ENCODE measurements around the gene VCAM1. TPM values are rescaled to one million over a fixed set of nuclear protein-coding genes. Genes with fewer than 3 reads are reported as not detected.
A peak's percentile ranks its signal among the peaks of the same experiment; 100 is the strongest.

Gene VCAM1
- total and polyA plus RNA-seq, 2 of the 4 experiments (the other 2 are of a cell fraction) = 10.1 to 21.1 TPM

GRCh38 chr1:100731309-100731708, 11.8 kb downstream of the VCAM1 start:
- no peak overlapping the region for H2BK120ac ChIP-seq (ENCODE audit: low read depth, low read length)
- H3K4me3 ChIP-seq (ENCODE audit: insufficient read depth, low read depth, low read length) = no peak overlapping the region
- H3K9me1 ChIP-seq (ENCODE audit: insufficient read depth, low read length) = peaks cover 2% of the 10 kb centered on the region; the same call in 1 of the 2 replicates
- no peak overlapping the region for H2AFZ ChIP-seq (replicated peaks; ENCODE audit: low read length, poor library complexity)
- H4K20me1 ChIP-seq (ENCODE audit: insufficient read depth, low read length) = no peaks in the 10 kb centered on the region
- no peak overlapping the region for H3K23ac ChIP-seq (ENCODE audit: low read depth, low read length)
- no peak overlapping the region for H3K14ac ChIP-seq (replicated peaks; ENCODE audit: low read depth, low read length)
- no peaks in the 10 kb centered on the region for H3K27me3 ChIP-seq (ENCODE audit: control insufficient read depth, insufficient read depth, low read length)
- H3K4ac ChIP-seq (ENCODE audit: low read depth, low read length) = no peak overlapping the region
- TF ChIP-seq RCOR1 (IDR thresholded peaks at IDR 0.05; ENCODE audit: insufficient replicate concordance, low read length) (no peak), CEBPB (IDR thresholded peaks at IDR 0.05; ENCODE audit: low read depth, low read length) (no peak), CTCF (conservative IDR thresholded peaks at IDR 0.05; ENCODE audit: low read depth, low read length) (no peak), POLR2A (IDR thresholded peaks at IDR 0.05; ENCODE audit: low read depth, low read length) (no peak), FOS (IDR thresholded peaks at IDR 0.05; ENCODE audit: low read depth, low read length) (no peak), RAD21 (IDR thresholded peaks at IDR 0.05; ENCODE audit: low read length) (no peak), SMC3 (IDR thresholded peaks at IDR 0.05; ENCODE audit: low read depth, low read length) (no peak)
- H3K4me1 ChIP-seq (ENCODE audit: control insufficient read depth, insufficient read depth, low read length) = peaks cover 3% of the 10 kb centered on the region
- no peak overlapping the region for H3K4me2 ChIP-seq (ENCODE audit: low read depth, low read length)
- in situ Hi-C loops (cut with MboI; ENCODE audit: low sequenced_read_pairs) (no loop called here), dilution Hi-C loops (cut with HindIII; ENCODE audit: low sequenced_read_pairs, unreplicated experiment) (no loop called here), intact Hi-C loops (cut with micrococcal nuclease) (no loop called here)
- H3K9ac ChIP-seq (ENCODE audit: low read depth, low read length) = no peak overlapping the region
- DNase-seq (no peak), ATAC-seq (ENCODE audit: low read depth) (no peak)
- CTCF ChIA-PET = interaction anchor here (0.7 kb wide), 1 partner anchor 166 kb away, joined by 3 read pairs; no protein-coding TSS in a partner anchor
- no peak overlapping the region for H3K27ac ChIP-seq (ENCODE audit: insufficient read depth, low read length)
- no peaks in the 10 kb centered on the region for H3K79me1 ChIP-seq (ENCODE audit: low read depth in 1 of 2, low read length in 2 of 2)
- H3K18ac ChIP-seq (ENCODE audit: low read depth, low read length) = no peak overlapping the region; the same call in 1 of the 2 replicates
- WGBS, 2 experiments (ENCODE audit: extremely low coverage in 2 of 2, insufficient read length in 1 of 2) = no CpG with 5 or more reads among the region's 6 CpGs
- H2BK20ac ChIP-seq (ENCODE audit: low read depth, low read length) = no peak overlapping the region
- H3K56ac ChIP-seq (ENCODE audit: extremely low read depth, insufficient read depth, low read length) = no peak overlapping the region
- H2BK5ac ChIP-seq (ENCODE audit: low read depth, low read length, poor library complexity, severe bottlenecking) = no peak overlapping the region
- no TSS peak for BruUV-seq (replicated peaks)
- no peak overlapping the region for H4K5ac ChIP-seq (ENCODE audit: low read depth, low read length)
- POLR2A ChIA-PET (ENCODE audit: unreplicated experiment) = no interaction called here
- H3K9me3 ChIP-seq (ENCODE audit: control insufficient read depth, insufficient read depth, low read length) = no peaks in the 10 kb centered on the region
- no peak overlapping the region for H4K8ac ChIP-seq (ENCODE audit: low read depth in 2 of 2, low read length in 2 of 2)
- no peak overlapping the region for H4K91ac ChIP-seq (ENCODE audit: insufficient read depth, low read depth, low read length)
- H2AK9ac ChIP-seq (replicated peaks; ENCODE audit: low read depth, low read length, poor library complexity) = no peak overlapping the region
- H2AK5ac ChIP-seq (ENCODE audit: low read depth, low read length) = no peak overlapping the region
- peak overlapping the region; percentile 70; the same call in 1 of the 3 replicates for H2BK15ac ChIP-seq (ENCODE audit: low read depth, low read length)
- H3K36me3 ChIP-seq (ENCODE audit: control insufficient read depth, insufficient read depth, low read length) = peaks cover 23% of the 10 kb centered on the region

All from IMR-90 (cell line).